ENCODE results near the gene HMGCL. TPM values are rescaled to one million over a fixed set of nuclear protein-coding genes. Genes with fewer than 3 reads are reported as not detected.
"Not testable (repeated sequence)": the region's sequence is repeated elsewhere in the genome, so short reads cannot be mapped to it uniquely, and the experiment has no call there.

HMGCL gene
- total RNA-seq, 4 donors from 2014 or later, result 35.8 to 84.3 (median 57.0) TPM

DNA sequence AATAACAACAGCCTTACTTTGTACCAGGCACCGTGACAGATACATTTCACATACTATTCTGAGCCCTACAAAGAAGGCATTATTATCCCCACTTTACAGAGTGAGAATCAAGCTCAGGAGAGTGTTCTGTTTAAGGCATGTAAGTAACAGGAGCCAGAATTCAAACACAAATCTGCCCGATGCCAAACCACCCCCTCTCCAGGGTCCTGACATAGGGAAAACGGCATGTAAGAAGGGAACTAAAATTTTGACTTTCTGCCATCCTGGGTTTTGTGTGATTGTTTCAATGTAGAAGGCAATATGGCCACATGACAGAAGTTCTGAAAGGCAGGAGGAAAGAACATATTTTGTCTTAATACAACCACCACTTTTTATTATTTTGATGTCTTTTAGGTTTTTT, 37.4 kb upstream of the HMGCL start:
- Histone ChIP-seq H3K4me3 (replicated peaks in 1 of 3) (no peak overlapping the region), H3K27ac (no peak overlapping the region), H3K9me3 (no peaks in the 10 kb centered on the region), H3K4me1 (peaks cover 13% of the 10 kb centered on the region in 2 donors), H3K27me3 (no peaks in the 10 kb centered on the region), H3K36me3 (peaks cover 25 to 33% of the 10 kb centered on the region in 2 donors)
- no peak for DNase-seq
- intact Hi-C loops (cut with DNase I), result loop anchor here (10.0 kb wide), 1 partner anchor 88 kb away; the partner anchor contains the start of gene PITHD1
- WGBS, 2 donors, result 74 to 82% methylated on average over 3 of the region's 3 CpGs
- no peak for TF ChIP-seq POLR2A (IDR thresholded peaks at IDR 0.05)
- TF ChIP-seq, protein P1, sequence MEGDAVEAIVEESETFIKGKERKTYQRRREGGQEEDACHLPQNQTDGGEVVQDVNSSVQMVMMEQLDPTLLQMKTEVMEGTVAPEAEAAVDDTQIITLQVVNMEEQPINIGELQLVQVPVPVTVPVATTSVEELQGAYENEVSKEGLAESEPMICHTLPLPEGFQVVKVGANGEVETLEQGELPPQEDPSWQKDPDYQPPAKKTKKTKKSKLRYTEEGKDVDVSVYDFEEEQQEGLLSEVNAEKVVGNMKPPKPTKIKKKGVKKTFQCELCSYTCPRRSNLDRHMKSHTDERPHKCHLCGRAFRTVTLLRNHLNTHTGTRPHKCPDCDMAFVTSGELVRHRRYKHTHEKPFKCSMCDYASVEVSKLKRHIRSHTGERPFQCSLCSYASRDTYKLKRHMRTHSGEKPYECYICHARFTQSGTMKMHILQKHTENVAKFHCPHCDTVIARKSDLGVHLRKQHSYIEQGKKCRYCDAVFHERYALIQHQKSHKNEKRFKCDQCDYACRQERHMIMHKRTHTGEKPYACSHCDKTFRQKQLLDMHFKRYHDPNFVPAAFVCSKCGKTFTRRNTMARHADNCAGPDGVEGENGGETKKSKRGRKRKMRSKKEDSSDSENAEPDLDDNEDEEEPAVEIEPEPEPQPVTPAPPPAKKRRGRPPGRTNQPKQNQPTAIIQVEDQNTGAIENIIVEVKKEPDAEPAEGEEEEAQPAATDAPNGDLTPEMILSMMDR (IDR thresholded peaks at IDR 0.05), result no peak

DNA sequence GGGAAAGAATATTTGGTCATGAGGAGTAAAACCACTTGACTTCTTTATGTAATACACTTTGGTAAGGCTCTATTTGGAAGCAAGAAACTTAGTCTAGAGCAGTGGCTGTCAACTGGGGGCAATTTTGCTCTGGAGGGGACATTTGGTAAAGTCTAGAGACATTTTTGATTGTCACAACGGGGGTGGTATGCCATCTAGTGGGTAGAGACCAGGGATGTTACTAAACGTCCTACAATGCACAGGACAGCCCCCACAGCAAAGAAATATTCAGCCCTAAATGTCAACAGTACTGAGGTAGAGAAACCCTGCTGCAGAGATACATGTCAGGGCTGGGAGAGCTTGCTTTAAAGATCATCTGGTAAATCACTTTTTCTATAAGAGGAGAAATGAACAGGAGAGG, 29.3 kb upstream of the HMGCL start:
- peaks cover 10 to 16% of the 10 kb centered on the region in 2 donors for H3K36me3 ChIP-seq
- no peak for DNase-seq
- intact Hi-C loops (cut with DNase I), result no loop called here
- H3K4me3 ChIP-seq (replicated peaks in 1 of 3), result no peak overlapping the region
- TF ChIP-seq, protein P1 (IDR thresholded peaks at IDR 0.05), result no peak
- no peak for TF ChIP-seq POLR2A (IDR thresholded peaks at IDR 0.05)
- no peaks in the 10 kb centered on the region for H3K27me3 ChIP-seq
- no peak overlapping the region for H3K27ac ChIP-seq
- WGBS, 2 donors, result 58 to 76% methylated on average over 2 of the region's 2 CpGs
- no peaks in the 10 kb centered on the region for H3K9me3 ChIP-seq
- H3K4me1 ChIP-seq, result no peaks in the 10 kb centered on the region

DNA sequence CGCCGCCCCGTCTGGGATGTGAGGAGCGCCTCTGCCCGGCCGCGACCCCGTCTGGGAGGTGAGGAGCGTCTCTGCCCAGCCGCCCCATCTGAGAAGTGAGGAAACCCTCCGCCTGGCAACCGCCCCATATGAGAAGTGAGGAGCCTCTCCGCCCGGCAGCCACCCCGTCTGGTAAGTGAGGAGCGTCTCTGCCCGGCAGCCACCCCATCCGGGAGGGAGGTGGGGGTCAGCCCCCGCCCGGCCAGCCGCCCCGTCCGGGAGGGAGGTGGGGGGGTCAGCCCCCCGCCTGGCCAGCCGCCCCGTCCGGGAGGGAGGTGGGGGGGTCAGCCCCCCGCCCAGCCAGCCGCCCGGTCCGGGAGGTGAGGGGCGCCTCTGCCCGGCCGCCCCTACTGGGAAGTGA, 27.9 kb upstream of the HMGCL start:
- intact Hi-C loops (cut with DNase I); H3K27ac ChIP-seq; H3K27me3 ChIP-seq; H3K9me3 ChIP-seq; H3K4me3 ChIP-seq (replicated peaks in 1 of 3); H3K4me1 ChIP-seq; DNase-seq: not testable (repeated sequence)
- peaks cover 2 to 11% of the 10 kb centered on the region in 2 donors for H3K36me3 ChIP-seq
- WGBS, 2 donors, result 97 to 100% methylated on average over 1 to 7 of the region's 34 CpGs

DNA sequence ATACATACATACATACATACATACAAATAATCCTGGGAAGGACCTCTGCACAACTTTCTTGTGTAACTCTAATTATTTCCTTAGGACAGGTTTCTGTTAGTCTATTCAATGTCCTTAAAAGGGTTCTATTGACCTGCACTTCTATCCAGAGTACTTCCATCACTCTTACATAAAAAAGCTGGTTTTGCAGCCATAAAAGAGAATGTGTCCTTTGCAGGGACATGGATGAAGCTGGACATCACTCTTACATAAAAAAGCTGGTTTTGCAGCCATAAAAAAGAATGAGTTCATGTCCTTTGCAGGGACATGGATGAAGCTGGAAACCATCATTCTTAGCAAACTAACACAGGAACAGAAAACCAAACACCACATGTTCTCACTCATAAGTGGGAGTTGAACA, 26.2 kb upstream of the HMGCL start:
- H3K4me3 ChIP-seq (replicated peaks in 1 of 3); DNase-seq: not testable (repeated sequence)
- H3K36me3 ChIP-seq, result peaks cover 4 to 19% of the 10 kb centered on the region in 2 donors

DNA sequence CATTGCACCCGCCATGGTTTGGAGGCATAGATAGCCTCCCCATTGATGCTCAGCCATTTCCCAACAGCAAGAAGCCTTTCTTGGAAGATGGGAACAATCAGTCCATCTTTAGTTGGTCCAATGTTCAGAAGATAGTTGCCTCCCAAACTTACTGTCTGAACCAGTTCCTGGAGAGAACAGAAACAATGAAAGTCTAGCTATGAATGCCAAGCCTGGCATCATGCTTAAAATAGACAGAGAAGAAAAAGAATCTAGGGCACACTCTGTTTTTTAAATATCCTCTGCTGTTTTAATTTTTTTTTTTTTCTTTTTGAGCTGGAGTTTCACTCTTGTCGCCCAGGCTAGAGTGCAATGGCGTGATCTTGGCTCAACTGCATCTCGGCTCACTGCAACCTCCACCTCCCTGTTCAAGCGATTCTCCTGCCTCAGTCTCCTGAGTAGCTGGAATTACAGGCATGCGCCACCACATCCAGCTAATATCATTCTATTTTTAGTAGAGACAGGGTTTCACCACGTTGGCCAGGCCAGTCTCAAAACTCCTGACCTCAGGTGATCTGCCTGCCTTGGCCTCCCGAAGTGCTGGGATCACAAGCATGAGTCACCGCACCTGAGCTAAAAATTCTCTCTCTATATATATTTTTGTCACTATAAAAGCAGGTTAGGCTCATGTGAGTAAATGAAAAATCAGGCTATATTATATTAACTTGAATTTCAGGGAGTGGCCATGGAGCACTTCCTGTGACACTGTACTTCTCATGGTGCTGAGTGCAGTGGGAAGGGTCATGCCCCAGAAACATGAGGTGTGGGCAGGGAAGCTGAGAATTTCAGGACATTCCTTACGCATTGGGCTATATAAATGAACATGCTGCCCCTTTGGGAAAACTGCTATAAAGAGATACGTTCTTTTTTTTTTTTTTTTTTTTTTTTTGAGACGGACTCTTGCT, 23.7 kb upstream of the HMGCL start:
- H3K9me3 ChIP-seq, result no peaks in the 10 kb centered on the region
- H3K4me1 ChIP-seq, result no peaks in the 10 kb centered on the region
- H3K27ac ChIP-seq, result no peak overlapping the region
- H3K27me3 ChIP-seq, result no peaks in the 10 kb centered on the region
- DNase-seq, result no peak
- no peak for TF ChIP-seq POLR2A (IDR thresholded peaks at IDR 0.05)
- TF ChIP-seq, protein P1 (IDR thresholded peaks at IDR 0.05), result no peak
- intact Hi-C loops (cut with DNase I), result no loop called here
- H3K36me3 ChIP-seq, result peaks cover 12 to 27% of the 10 kb centered on the region in 2 donors
- 93% methylated on average over 12 of the region's 12 CpGs for WGBS, 2 donors
- H3K4me3 ChIP-seq (replicated peaks in 1 of 3), result no peak overlapping the region

More for the DNA sequence above, 26.2 kb upstream of the HMGCL start:
- H3K27ac ChIP-seq; H3K27me3 ChIP-seq; intact Hi-C loops (cut with DNase I); H3K4me1 ChIP-seq; H3K9me3 ChIP-seq: not testable (repeated sequence)

DNA sequence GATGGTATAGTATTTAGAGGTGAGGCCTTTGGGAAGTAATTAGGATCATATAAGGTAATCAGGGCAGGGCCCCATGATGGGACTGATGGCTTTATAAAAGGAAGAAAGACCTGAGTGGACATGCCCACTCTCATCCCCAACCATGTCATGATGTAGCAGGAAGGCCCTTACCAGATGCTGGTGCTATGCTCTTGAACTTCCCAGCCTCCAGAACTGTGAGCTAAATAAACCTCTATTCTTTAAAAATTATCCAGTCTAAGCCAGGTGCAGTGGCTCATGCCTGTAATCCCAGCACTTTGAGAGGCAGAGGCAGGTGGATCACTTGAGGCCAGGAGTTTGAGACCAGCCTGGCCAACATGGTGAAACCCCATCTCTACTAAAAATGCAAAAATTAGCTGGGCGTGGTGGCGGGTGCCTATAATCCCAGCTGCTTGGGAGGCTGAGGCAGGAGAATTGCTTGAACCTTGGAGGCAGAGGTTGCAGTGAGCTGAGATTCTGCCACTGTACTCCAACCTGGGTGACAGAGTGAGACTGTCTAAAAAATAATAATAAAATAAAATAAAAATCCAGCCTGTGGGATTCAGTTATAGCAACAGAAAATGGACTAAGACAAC, 22.4 kb upstream of the HMGCL start:
- H3K4me3 ChIP-seq (replicated peaks in 1 of 3); H3K27me3 ChIP-seq; H3K4me1 ChIP-seq; DNase-seq; intact Hi-C loops (cut with DNase I); H3K9me3 ChIP-seq; H3K27ac ChIP-seq: not testable (repeated sequence)
- peaks cover 12 to 27% of the 10 kb centered on the region in 2 donors for H3K36me3 ChIP-seq
- WGBS, 2 donors, result 97 to 100% methylated on average over 2 of the region's 2 CpGs

All from thyroid gland (tissue), 4 donors.